HepG2 (cell line): ENCODE results near the gene BCAS3. TPM values are rescaled to one million over a fixed set of nuclear protein-coding genes. Genes with fewer than 3 reads are reported as not detected.

Source experiments
- ATAC-seq: fragments of 200-7000 bp; cut with Tn5 transposase; 3 replicates; pipeline ENCODE4 v1.9.1; 2020; ENCODE audit warnings: mild to moderate bottlenecking, moderate library complexity
- BruUV-seq: library from RNA; stranded (reverse); fragments of 400-500 nt; replicated peaks from 2 replicates; lab custom pipeline; 2021; lab: Mats Ljungman, UMichigan
- CTCF ChIA-PET: fragments of 300-600 bp; formaldehyde crosslinking; extraction: SDS; loops from one replicate; lab custom pipeline; 2021; ENCODE audit warnings: low total read pairs, inconsistent platforms, low intra/inter-chr PET ratio; lab: Yijun Ruan, JAX
- POLR2A ChIA-PET: fragments of 350-600 bp; sonication (Branson Sonifier 250); formaldehyde crosslinking; loops from one replicate; lab custom pipeline; 2020; ENCODE audit warnings: antibody characterized with exemption, inconsistent platforms; lab: Yijun Ruan, JAX
- DNase-seq: peaks from one replicate; pipeline ENCODE4 v3.0.0-alpha.2; 2015; ENCODE audit warnings: low spot score
- FAIRE-seq: peaks from 3 replicates; lab custom pipeline; 2011; peaks lifted over from hg19 to GRCh38; lab: Jason Lieb, UNC
- H2AFZ ChIP-seq: one replicate; pipeline ENCODE4 v1.6.1; 2011; ENCODE audit warnings: low read length, inconsistent platforms
- H3K27ac ChIP-seq: fragments of 300-600 bp; 3 replicates; pipeline ENCODE4 v1.8.0; 2011; ENCODE audit warnings: mixed run types, mild to moderate bottlenecking, mixed read lengths, low read length, inconsistent platforms; ENCODE audit not compliant: insufficient read depth; ENCODE audit errors: extremely low read length
- H3K27me3 ChIP-seq, 2 experiments: fragments of 200-600 bp in 1 of 2; 2 replicates in 1 of 2; 3 replicates in 1 of 2; pipeline versions ENCODE4 v1.6.0 to v1.8.0; 2011; ENCODE audit warnings: low read length in 2 of 2, mild to moderate bottlenecking in 2 of 2, moderate library complexity in 2 of 2, inconsistent platforms in 1 of 2; ENCODE audit not compliant: insufficient read depth in 2 of 2, control insufficient read depth in 1 of 2
- H3K36me3 ChIP-seq, 2 experiments: fragments of 200-600 bp in 1 of 2; replicated peaks in 1 of 2; 2 replicates in 1 of 2; 3 replicates in 1 of 2; pipeline versions ENCODE4 v1.5.1 to v1.8.0; 2011; ENCODE audit warnings: low read length in 2 of 2, inconsistent platforms in 1 of 2; ENCODE audit not compliant: insufficient read depth in 2 of 2, control insufficient read depth in 1 of 2
- H3K4me1 ChIP-seq: 2 replicates; pipeline ENCODE4 v1.5.1; 2012; ENCODE audit warnings: low read length, inconsistent platforms; ENCODE audit not compliant: insufficient read depth
- H3K4me2 ChIP-seq: 2 replicates; pipeline ENCODE4 v1.6.0; 2011; ENCODE audit warnings: low read depth, low read length, inconsistent platforms
- H3K4me3 ChIP-seq, 3 experiments: fragments of 200-600 bp in 1 of 3; sonication (generic), shearing (Covaris generic) in 1 of 3; replicated peaks in 1 of 3; 2 replicates each; pipeline ENCODE4 v1.5.1; 2011 to 2016; ENCODE audit warnings: low read length in 3 of 3, inconsistent platforms in 2 of 3, low read depth in 2 of 3, mild to moderate bottlenecking in 2 of 3, control low read depth in 1 of 3, mixed read lengths in 1 of 3; ENCODE audit not compliant: insufficient read depth in 1 of 3
- H3K79me2 ChIP-seq: one replicate; pipeline ENCODE4 v1.6.1; 2011; ENCODE audit warnings: low read length, inconsistent platforms; ENCODE audit not compliant: insufficient read depth
- H3K9ac ChIP-seq: 2 replicates; pipeline ENCODE4 v1.6.0; 2011; ENCODE audit warnings: mild to moderate bottlenecking, low read depth, low read length, inconsistent platforms; ENCODE audit not compliant: insufficient read depth
- H3K9me3 ChIP-seq: 2 replicates; pipeline ENCODE4 v1.5.1; 2012; ENCODE audit warnings: mild to moderate bottlenecking, low read length
- H4K20me1 ChIP-seq: 2 replicates; pipeline ENCODE4 v1.6.0; 2011; ENCODE audit warnings: inconsistent platforms, mild to moderate bottlenecking, low read length, moderate library complexity; ENCODE audit not compliant: insufficient read depth
- E2F2 ChIP-seq: sonication (generic); formaldehyde crosslinking; IDR thresholded peaks from 2 replicates; pipeline ENCODE4 v1.4.0; 2020; ENCODE audit warnings: missing genetic modification reagents, borderline replicate concordance
- HMG20A ChIP-seq: IDR thresholded peaks from 2 replicates; pipeline ENCODE4 v1.6.1; 2016; ENCODE audit warnings: borderline replicate concordance
- KAT7 ChIP-seq: IDR thresholded peaks from 2 replicates; pipeline ENCODE4 v1.6.1; 2018; ENCODE audit warnings: borderline replicate concordance, missing compliant biosample characterization
- MEIS1 ChIP-seq: sonication (generic); formaldehyde crosslinking; IDR thresholded peaks from 2 replicates; pipeline ENCODE4 v1.9.0; 2021; ENCODE audit warnings: mild to moderate bottlenecking, missing genetic modification reagents, moderate library complexity, borderline replicate concordance
- NFE2 ChIP-seq: sonication (generic); formaldehyde crosslinking; IDR thresholded peaks from 2 replicates; pipeline ENCODE4 v1.4.0; 2020; ENCODE audit warnings: missing genetic modification reagents
- RNF2 ChIP-seq: fragments of 450-650 bp; conservative IDR thresholded peaks from 2 replicates; pipeline ENCODE4 v1.6.1; 2016; ENCODE audit warnings: low read depth
- THAP11 ChIP-seq: IDR thresholded peaks from 2 replicates; pipeline ENCODE4 v1.6.1; 2016; ENCODE audit warnings: missing biosample characterization, missing genetic modification reagents
- THAP9 ChIP-seq: sonication (generic); formaldehyde crosslinking; IDR thresholded peaks from 2 replicates; pipeline ENCODE4; 2020; ENCODE audit warnings: missing genetic modification reagents, mild to moderate bottlenecking, borderline replicate concordance
- TOE1 ChIP-seq: sonication (generic); formaldehyde crosslinking; IDR thresholded peaks from 2 replicates; pipeline ENCODE4 v1.4.0; 2020; ENCODE audit warnings: mild to moderate bottlenecking, missing genetic modification reagents
- TSC22D2 ChIP-seq: sonication (generic); formaldehyde crosslinking; IDR thresholded peaks from 2 replicates; pipeline ENCODE4 v1.5.1; 2020; ENCODE audit warnings: missing genetic modification reagents, mild to moderate bottlenecking, borderline replicate concordance
- ZBTB37 ChIP-seq: sonication (generic); formaldehyde crosslinking; IDR thresholded peaks from 2 replicates; pipeline ENCODE4 v1.4.0; 2020; ENCODE audit warnings: mild to moderate bottlenecking, missing genetic modification reagents
- ZFP36 ChIP-seq: fragments of 150-350 bp; IDR thresholded peaks from 2 replicates; pipeline ENCODE4 v1.6.1; 2018; ENCODE audit warnings: borderline replicate concordance, low read length, low read depth; ENCODE audit not compliant: partially characterized antibody
- ZNF550 ChIP-seq: sonication (generic); formaldehyde crosslinking; IDR thresholded peaks from 2 replicates; pipeline ENCODE4 v1.4.0; 2020; ENCODE audit warnings: mild to moderate bottlenecking, missing genetic modification reagents, borderline replicate concordance
- ZNF850 ChIP-seq: sonication (generic); formaldehyde crosslinking; conservative IDR thresholded peaks from 2 replicates; pipeline ENCODE4 v1.9.0; 2021; ENCODE audit warnings: mild to moderate bottlenecking, missing genetic modification reagents
- WGBS: methylation state at CpG from one replicate; pipeline ENCODE4 v1.1.6; 2017; ENCODE audit warnings: low lambda C conversion rate; 5-methylcytosine and 5-hydroxymethylcytosine counted together
- in situ Hi-C: cut with HindIII; loops from 2 replicates; pipeline ENCODE4 v1.10.0; 2017; ENCODE audit warnings: low pct_unique_long_range_greater_than_20kb; ENCODE audit not compliant: extremely low pct_ligation_motif_present
- intact Hi-C: fragments of 100-400 bp; cut with micrococcal nuclease; formaldehyde crosslinking; loops from one replicate; pipeline ENCODE4 v1.10.0; 2022; ENCODE audit not compliant: unreplicated experiment
- polyA plus RNA-seq, 8 experiments: library from polyadenylated mRNA; depleted of rRNA in 3 of 8; stranded (reverse) in 7 of 8; unstranded in 1 of 8; fragments of >200 nt; fragmentation: Illumina TruSeq in 4 of 8; extraction: Trizol in 4 of 8; gene quantifications; 2 replicates each; pipeline versions ENCODE4 v1.2.1 to v1.2.3, GENCODE V29; 2011 to 2016; ENCODE audit warnings: low read depth in 4 of 8, missing spikeins in 1 of 8, mixed read lengths in 1 of 8; ENCODE audit not compliant: insufficient read depth in 1 of 8
- total RNA-seq, 5 experiments: library from RNA; depleted of rRNA; stranded (reverse); fragments of >200 nt; fragmentation: Illumina TruSeq; extraction: Trizol; gene quantifications; 2 replicates each; pipeline ENCODE4 v1.2.3, GENCODE V29; 2016; ENCODE audit warnings: low read depth in 1 of 5

The BCAS3 gene
- total and polyA plus RNA-seq, 2 of the 13 experiments (the other 11 are each of a cell fraction or from before 2014, with no cell fraction given), result 10.7 to 11.2 TPM

- Histone ChIP-seq H2AFZ (no peak overlapping the region), H3K4me1 (peaks cover 11% of the 10 kb centered on the region), H3K27ac (no peak overlapping the region), H3K4me3 (no peak overlapping the region), H3K79me2 (no peaks in the 10 kb centered on the region), H3K36me3 (no peaks in the 10 kb centered on the region), H3K9me3 (peaks cover 2% of the 10 kb centered on the region), H3K27me3 (no peaks in the 10 kb centered on the region)
- BruUV-seq, result no TSS peak
- no peak for FAIRE-seq
- TF ChIP-seq THAP9 (no peak), ZNF550 (no peak), ZNF850 (CRISPR knock-in tag) (no peak), MEIS1 (CRISPR knock-in tag) (no peak), ZBTB37 (CRISPR knock-in tag) (no peak), E2F2 (no peak), THAP11 (CRISPR knock-in tag) (no peak), KAT7 (CRISPR knock-in tag) (no peak), NFE2 (no peak), RNF2 (no peak), TOE1 (no peak), ZFP36 (no peak), HMG20A (CRISPR knock-in tag) (no peak), TSC22D2 (CRISPR knock-in tag) (no peak)
- TF ChIP-seq, all 625 proteins: peak for 0
- H3K9ac ChIP-seq, result no peak overlapping the region
- in situ Hi-C loops (no loop called here), intact Hi-C loops (no loop called here)
- H4K20me1 ChIP-seq, result no peaks in the 10 kb centered on the region
- 81% methylated on average over 4 of the region's 4 CpGs for WGBS
- ATAC-seq (no peak), DNase-seq (no peak)
- CTCF ChIA-PET, result no interaction called here
- H3K4me2 ChIP-seq, result no peak overlapping the region
- POLR2A ChIA-PET, result no interaction called here
These were observed 409.4 kb downstream of the BCAS3 start for GRCh38 chr17:61087024-61087423.
